GM21390 (cell line): ENCODE results near the gene UBE2V1.
"Not testable (repeated sequence)": the region's sequence is repeated elsewhere in the genome, so short reads cannot be mapped to it uniquely, and the experiment has no call there.

Source experiments
- ATAC-seq: cut with Tn5 transposase; IDR thresholded peaks from one replicate; pipeline ENCODE4 v1.9.1; 2021; ENCODE audit not compliant: unreplicated experiment

UBE2V1 gene

DNA sequence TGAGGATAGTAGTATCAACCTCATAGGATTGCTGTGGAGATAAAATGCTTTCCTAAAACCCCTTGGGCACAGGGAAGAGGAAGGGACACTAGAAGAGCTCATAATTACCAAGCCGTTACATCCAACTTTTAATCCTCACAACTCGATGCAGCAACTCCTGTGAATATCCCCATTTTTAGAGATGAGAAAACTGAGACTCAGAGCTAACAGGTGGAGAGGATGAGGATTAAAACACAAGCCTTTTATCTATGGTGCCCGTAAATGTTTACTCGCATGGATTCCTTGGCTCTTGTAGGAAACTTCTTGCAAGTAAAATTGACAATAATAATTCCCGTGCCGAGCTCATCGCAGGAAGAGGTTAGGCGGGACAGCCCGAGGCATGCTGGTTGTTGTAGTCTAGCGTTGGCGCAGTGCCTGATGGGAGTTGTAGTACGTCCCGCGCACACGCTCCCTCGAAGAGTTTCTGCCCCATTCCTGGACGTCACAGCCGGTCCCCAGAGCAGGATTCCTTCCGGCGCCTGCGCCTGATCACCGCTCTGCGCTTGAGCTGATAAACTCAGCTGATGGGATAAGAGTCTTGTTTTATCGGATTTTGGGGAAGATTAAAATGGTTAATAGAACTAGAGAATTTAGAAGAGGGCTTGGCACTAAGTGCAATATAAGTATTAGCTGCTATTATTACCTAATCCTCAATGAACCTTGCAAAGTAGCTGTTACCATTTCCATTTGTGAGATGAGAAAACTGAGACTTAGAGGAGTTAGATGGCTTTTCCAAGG is 2.8 kb upstream of the UBE2V1 start:
- peak; percentile 74 for ATAC-seq

DNA sequence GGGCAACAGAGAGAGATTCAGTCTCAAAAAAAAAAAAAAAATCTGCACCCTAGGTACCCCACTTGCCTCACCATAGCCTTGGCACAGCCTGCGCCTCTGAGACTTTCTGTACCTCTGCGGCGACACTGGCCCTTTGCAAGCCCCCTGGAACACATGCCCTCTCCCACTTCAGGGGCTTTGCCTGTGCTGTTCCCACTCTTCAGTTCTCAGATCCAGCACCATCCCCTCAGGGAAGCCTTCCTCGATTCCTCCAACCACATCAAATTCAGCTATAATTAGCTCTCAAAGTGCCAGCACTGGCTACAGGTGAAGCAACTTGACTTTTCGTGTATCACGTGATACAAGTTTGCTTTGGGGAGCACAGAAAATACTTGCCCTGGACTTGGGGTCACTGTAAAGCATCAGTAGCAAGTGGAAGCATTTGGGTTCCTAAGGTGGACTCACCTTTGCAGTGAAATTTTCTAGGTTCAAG is 2.1 kb upstream of the UBE2V1 start:
- ATAC-seq, result no peak

DNA sequence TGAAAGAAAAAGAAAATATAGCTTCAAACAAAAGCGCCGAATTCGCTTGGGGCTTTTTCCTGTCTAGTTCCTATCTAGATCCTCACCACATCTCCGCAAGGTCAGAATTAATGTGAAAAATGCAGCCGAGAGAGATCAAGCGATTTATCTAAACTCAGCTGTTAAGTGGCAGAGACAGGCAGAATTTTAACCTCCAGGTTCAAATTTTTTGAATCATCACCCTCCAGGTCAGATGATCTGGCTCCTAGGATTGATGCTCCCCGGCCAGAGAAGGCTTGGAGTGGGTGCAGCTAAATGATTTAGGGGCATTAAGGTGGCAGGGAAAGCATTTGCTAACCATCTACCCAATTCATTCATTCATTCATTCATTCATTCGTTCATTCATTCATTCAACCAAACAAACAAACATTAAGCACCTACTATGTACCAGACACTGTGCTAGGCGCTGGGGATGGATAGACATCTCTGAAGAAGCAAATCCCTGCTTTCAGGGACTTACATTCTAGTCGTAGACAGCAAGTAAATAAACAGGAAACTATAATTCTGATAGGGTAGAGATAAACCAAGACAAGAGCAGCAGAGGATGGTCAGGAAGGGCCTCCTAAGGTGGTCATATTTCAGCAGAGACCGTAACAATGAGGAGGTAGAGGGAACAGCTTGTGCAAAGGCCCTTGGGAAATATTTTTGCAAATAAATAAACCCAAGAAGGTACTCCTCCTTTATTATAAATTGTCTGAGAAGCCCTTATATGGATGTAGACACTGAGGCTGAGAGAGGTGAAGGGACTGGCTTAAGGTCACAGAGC is 672 bp upstream of the UBE2V1 start:
- ATAC-seq, result no peak

DNA sequence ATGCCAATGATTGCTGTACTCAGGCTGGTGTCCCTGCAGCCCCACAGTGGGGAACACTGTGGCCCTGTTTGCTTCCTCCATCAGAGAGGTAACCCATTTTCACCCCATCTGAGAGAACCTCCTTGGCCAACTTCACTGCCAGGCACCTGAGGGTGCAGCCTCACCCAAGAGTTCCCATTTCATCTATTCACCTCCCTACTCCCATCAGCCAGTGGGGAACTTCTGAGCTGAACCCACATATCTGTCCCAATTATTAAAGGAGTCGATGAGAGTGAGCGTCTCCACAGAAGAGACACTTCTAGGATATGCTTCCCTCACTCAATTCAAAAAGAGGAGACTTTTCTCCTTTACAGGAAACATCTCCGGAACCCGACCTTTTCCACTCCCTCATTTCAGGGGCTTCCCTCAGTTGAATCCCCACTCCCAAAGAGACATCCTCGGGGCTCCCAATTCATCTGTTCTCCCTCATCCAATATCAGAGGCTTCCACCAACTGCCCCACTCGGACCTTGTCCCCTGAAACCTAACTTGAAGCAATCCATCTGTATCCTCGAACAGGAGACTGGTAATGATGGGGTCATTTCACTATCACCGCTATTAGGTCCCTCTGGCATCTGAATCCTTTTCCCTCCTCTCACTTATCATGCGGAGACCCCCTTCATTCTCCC is 988 bp downstream of the UBE2V1 start:
- ATAC-seq, result no peak

DNA sequence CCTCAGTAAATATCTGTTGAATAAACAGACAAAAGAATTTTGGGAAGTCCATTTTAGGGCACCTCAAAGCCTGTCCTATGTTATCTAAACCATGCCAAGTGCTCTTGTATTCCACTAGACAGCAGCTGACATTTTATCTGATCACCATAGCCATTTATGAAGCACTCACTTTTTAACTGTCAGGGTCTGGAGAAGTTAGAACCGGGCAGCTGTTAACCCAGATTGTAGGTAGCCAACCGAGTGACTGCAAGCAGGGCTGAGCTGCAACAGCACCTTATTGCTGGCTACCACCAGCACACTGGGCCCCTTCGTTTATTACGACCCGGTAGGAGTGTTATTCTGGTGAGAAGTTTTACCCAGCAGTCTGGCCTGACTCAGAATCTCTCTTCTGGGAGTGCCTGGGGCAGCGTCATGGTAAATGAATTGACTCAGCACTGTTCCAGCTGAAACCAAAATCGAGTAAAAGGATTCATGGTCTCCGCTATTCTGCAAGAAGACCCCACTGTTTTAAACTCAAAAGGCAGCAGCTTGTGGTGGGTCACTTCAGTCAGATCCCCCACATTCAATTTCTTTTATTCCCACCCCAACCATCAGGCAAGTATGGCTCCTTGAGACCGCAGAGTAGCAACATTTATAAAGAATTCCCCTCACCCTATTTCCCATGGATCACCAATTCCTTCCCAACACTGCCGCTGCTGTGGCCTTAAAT is 1.7 kb downstream of the UBE2V1 start:
- ATAC-seq, result no peak

DNA sequence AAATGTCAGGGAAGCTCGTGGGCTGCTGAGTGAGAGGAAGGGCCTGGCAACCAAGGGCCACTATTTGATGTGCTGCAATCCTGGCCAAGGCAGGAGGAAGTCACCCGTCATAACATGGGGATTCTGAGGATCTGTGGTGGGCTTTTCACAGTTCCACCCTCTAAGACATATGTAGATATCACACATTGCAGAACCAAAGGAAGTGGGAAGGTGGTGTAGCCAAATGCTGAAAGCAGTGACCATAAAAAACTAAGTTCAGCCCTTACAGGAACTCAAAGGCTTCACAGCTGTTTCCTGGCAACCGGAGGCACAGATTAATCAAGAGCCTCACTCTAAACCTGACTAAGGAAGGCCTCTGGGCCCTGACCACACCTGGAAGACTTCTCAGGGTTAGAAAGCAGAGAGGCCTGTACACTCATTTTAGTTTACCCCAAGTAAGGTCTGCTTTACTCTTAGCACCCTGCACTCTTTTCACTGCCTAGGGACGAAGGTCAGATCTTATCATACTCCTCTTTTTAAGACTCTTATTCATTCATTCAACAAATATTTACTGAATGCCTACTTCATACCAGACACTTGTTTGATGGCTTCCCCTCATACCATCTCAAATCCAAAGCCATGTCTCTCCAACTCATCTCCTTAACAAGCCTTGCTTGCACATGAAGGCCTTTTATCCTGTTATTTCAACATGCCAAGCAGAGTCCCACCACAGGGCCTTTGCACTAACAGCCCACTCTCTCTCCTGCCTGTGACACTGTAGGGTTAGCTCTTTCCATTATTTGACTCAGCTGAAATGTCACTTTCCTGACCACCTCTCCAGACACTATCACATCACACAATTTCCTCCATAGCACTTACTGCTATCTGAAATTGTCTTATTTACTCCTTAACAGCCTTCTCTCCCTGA is 2.6 kb downstream of the UBE2V1 start:
- peak; percentile 40 for ATAC-seq

DNA sequence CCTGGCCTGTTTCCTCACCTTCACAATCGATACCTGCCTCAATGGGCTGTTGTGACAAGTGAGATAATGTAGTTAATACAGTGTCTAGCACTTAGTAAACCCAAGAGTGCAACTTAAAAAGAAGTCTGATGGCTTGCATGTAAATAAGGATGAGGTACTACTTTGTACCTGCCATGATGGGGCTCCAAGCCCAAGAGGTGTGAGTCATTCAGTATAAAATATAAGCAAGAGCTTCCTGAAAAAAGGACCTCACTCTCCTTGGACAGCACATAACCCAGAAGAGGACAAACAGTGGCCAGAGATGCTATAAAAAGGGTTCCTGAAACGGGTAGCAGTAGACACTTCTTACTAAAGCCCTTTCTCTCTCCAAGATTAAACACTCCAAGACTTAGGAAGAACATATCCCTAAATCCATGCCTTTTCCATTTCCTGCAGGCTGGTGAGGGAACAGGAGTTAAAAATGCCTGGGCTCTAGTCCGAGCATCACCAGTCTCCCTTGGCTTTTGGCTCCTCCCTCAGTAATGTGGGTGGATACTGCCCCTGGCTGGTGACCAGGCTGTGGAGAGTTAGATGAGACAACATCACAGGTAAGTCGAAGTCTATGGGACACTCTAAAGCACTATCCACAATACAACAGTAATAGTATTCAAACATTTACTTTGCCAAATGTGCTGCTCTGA is 4.3 kb downstream of the UBE2V1 start:
- no peak for ATAC-seq

DNA sequence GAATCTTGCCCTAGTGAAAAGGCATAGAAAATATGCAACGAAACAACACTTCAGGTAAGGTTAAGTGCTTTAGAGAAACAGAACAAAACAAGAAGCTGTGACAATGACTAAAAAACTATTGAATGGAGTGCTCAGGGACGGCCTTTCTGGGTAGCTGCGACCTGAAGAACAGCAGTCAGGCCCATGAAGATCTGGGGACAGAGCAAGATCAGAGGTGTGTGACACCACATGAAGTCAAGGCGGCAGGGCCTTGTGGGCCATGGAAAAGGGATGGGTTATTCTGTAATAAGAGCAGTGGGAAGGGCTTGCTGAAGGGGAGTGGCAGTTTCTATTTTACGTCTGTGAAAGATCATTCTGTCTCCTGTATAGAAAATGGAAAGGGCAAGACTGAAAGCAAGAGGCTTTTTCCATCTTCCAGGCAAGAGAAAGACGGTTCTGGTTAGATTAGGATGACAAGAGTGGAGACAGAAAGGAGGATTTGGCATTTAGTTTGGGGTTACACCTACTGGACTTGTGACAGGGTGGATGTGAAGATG is 5.1 kb downstream of the UBE2V1 start:
- no peak for ATAC-seq

DNA sequence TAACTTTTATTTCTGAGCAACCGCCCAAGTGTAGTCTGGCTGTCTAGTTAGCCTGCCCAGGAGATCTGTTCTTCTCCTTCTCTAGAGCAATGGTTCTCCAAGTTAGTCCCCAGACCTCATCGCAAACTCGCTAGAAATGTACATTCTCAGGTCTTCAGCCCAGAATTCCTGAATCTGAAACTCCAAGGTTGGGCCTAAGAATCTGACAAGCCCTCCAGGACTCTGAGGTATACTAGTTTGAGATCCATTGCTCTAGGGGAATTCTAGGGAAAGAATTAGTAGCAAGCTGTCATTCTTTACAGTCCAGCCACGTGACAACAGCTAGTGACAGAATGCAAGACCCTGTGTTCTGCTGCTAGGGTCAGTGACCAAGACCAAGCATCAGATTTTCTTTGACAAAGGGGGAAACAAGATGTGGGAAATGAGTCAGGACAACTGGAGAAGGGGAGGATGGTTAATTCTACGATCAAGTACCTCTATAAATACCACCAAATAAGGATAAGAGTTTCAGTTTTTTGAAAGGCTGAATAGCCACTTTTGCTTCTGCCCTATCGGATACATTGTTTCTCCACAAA is 5.8 kb downstream of the UBE2V1 start:
- no peak for ATAC-seq

DNA sequence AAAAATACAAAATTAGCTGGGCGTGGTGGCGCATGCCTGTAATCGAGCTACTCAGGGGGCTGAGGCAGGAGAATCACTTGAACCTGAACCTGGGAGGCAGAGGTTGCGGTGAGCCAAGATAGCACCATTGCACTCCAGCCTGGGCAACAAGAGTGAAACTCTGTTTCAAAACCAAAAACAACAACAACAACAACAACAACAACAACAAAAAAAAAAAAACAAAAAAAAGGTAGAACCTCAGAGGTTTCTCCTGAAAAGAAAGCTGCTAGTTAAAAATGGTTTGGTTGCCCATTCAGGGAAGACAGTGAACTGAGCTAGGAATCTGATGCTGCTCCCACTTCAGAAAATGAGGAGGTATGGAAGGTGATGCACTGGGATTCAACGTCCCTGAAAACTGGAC is 6.3 kb downstream of the UBE2V1 start:
- ATAC-seq, result not testable (repeated sequence)

DNA sequence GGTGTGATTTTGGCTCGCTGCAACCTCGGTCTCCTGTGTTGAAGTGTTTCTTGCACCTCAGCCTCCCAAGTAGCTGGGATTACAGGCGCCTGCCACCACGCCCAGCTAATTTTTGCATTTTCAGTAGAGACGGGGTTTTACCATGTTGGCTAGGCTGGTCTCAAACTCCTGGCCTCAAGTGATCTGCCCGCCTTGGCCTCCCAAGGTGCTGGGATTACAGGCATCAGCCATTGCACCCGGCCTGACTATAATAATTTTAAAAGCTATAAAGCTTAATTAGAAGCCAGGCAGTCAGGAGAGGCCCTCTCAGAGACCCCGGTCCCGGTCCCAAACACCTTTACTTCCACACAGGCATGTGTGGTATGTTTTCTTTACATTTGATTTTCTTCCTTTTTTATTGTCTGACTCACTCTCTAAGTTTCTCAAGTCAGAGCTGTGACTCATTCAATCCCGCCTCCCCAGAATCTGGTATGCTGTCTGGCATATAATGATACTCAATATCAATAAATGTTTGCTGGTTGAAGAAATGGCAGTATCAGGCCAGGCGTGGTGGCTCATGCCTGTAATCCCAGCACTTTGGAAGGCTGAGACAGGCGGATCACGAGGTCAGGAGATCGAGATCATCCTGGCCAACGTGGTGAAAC is 9.4 kb downstream of the UBE2V1 start:
- ATAC-seq, result not testable (repeated sequence)

DNA sequence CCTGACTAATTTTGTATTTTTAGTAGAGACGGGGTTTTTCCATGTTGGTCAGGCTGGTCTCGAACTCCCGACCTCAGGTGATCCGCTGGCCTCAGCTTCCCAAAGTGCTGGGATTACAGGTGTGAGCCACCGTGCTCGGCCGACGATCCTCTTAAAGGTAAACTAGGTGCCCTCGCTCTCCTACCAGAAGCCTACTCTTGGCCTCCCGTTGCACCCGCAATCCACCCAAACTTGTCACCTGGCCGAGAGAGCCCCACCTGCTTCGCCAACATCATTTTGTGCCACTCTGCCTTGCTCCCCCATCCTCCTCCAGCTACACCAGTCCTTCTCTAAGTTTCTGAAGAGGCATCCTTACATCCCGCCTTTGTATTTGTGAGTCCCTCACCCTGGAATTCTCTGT is 10.4 kb downstream of the UBE2V1 start:
- not testable (repeated sequence) for ATAC-seq

DNA sequence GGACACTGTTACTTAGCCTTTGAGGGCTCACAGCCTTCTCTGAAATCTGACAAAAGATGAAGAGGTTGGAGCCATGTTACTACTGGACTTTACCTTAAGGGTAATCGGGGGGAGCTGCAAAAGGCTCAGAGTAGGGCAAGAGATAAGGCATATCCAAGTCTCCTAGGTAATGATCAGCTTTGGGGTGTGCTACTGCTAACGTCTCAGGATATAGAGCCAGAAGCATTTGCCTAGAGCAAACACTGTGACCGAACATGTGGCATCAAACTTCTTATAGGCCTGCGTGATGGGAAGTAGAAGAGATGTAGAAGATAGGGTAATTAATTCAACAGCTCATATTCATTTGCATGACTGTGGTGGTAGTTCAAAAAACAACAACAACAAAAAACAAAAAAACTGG is 11.1 kb downstream of the UBE2V1 start:
- no peak for ATAC-seq

DNA sequence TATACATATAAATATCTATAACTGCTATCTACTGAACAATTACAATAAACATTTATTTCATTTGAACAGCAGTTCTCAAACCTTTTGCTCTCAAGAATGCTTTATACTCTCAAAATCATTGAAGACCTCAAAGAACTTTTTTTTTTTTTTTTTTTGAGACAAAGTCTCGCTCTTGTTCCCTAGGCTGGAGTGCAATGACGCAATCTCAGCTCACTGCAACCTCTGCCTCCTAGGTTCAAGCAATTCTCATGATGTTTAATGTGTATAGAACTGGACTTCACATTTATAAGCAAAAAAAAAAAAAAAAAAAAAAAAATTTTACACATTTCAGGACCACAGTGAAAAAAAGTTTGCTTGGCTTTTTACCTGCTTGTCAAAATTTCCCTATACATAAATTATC is 11.7 kb downstream of the UBE2V1 start:
- no peak for ATAC-seq

DNA sequence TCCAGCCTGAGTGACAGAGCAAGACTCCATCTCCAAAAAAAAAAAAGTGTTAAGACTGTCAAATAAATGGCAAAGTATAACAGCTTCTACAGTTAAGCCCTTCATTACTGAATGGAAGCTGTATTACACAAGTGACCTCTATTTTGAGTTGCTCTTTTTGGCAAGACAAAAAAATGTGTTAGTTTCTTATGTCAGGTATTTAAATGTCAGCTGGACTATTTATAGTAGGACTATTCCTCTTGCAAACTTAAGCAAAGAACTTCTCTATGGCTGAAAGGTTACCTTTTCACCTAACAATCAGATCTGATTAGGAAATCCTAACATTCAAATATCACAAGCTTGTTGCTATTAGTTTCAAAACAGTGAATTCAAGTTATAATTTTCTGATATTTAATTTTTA is 12.4 kb downstream of the UBE2V1 start:
- ATAC-seq, result no peak

DNA sequence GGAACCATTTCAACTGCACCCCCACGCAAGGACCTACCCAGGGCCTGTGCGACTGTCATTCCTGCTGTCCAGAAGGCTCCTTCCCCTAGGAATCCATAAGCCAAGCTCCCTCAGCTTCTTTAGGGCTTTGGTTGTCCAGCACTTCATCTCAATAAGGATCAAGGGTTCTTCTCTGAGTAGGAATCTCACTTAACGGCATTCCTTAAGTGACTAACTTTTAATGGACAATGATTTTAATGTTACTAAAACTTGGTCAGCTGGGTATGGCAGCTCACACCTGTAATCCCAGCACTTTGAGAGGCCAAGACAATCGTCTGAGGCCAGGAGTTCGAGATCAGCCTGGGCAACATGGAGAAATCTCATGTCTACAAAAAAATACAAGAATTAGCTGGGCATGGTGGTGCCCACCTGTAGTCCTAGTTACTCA is 13.4 kb downstream of the UBE2V1 start:
- ATAC-seq, result no peak

DNA sequence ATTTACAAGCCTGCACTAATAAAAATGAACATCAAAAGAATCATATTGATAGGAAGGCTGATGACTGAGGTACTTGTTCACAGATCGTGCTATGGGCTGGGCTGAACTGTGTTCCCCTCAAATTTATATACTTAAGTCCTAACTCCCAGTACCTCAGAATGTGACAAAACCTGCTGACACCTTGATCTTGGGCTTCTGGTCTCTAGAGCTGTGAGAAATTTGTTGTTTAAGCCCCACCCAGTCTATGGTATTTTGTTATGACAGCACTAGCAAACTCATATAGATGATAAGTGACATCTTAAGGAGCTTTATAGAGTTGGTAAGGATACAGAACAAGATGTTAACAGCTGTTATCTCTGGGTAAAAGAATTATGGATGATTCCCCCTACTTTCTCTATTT is 13.8 kb downstream of the UBE2V1 start:
- no peak for ATAC-seq

DNA sequence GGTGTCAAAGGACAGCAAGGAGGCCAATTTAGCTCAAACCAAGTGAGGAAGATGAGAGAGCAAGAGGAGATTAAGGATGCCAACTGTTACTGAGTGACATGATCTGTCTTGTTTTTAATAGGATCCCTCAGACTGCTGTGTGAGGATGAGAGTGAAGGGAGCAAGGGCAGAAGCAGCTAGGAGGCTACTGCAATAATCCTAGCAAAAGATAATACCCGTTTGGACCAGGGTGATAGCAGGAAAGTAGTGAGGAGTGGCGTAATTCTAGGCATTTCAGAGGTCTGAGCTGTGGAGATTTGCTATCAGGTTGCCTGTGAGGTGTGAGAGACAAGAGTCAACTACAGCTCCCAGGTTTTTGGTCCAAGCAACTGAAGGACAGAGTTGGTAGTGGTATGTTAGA is 14.7 kb downstream of the UBE2V1 start:
- ATAC-seq, result no peak
